SK-N-SH treated with all-trans-retinoic acid at 6 μM for 48 hours (cell line): ENCODE data around the gene ANKMY2.
A peak's percentile ranks its signal among the peaks of the same experiment; 100 is the strongest.

Experiments used
- ATAC-seq: fragments of 200-7000 bp; cut with Tn5 transposase; 3 replicates; pipeline ENCODE4 v1.9.1; 2020; ENCODE audit warnings: mild to moderate bottlenecking, moderate library complexity
- ARNTL ChIP-seq: fragments of 450-650 bp; formaldehyde crosslinking; IDR thresholded peaks from 2 replicates; pipeline ENCODE4 v1.5.0; 2020; ENCODE audit warnings: low read depth, mild to moderate bottlenecking, moderate library complexity, borderline replicate concordance
- BACH2 ChIP-seq: fragments of 250-450 bp; sonication (Bioruptor Pico); IDR thresholded peaks from 2 replicates; pipeline ENCODE4 v1.9.0; 2021; ENCODE audit warnings: mild to moderate bottlenecking, borderline replicate concordance
- CREB5 ChIP-seq: fragments of 250-450 bp; sonication (Bioruptor Pico); IDR thresholded peaks from 2 replicates; pipeline ENCODE4 v1.5.1; 2020; ENCODE audit warnings: low read depth, mild to moderate bottlenecking, moderate library complexity
- CSDC2 ChIP-seq: fragments of 250-450 bp; sonication (Bioruptor Pico); IDR thresholded peaks from 2 replicates; pipeline ENCODE4 v1.5.0; 2020; ENCODE audit warnings: mild to moderate bottlenecking, moderate library complexity
- CSRNP3 ChIP-seq: fragments of 250-450 bp; sonication (Bioruptor Pico); IDR thresholded peaks from 2 replicates; pipeline ENCODE4 v1.5.1; 2021; ENCODE audit warnings: mild to moderate bottlenecking, moderate library complexity
- GLIS3 ChIP-seq: fragments of 250-450 bp; sonication (Bioruptor Pico); IDR thresholded peaks from 2 replicates; pipeline ENCODE4 v1.5.0; 2020; ENCODE audit warnings: mild to moderate bottlenecking, moderate library complexity
- ISL1 ChIP-seq: fragments of 250-450 bp; sonication (Bioruptor Pico); IDR thresholded peaks from 2 replicates; pipeline ENCODE4 v2.1.2; 2022; ENCODE audit warnings: mild to moderate bottlenecking, moderate library complexity
- OSR1 ChIP-seq: fragments of 250-450 bp; sonication (Bioruptor Pico); IDR thresholded peaks from 2 replicates; pipeline ENCODE4 v1.8.0; 2022; ENCODE audit warnings: moderate library complexity, mild to moderate bottlenecking, inconsistent platforms
- PATZ1 ChIP-seq: fragments of 250-450 bp; sonication (Bioruptor Pico); IDR thresholded peaks from 2 replicates; pipeline ENCODE4 v1.8.0; 2020; ENCODE audit warnings: mild to moderate bottlenecking, moderate library complexity, borderline replicate concordance
- POU6F1 ChIP-seq: fragments of 250-450 bp; sonication (Bioruptor Pico); IDR thresholded peaks from 2 replicates; pipeline ENCODE4 v1.8.0; 2021; ENCODE audit warnings: low read depth, mild to moderate bottlenecking, moderate library complexity, borderline replicate concordance
- PPARA ChIP-seq: fragments of 250-450 bp; sonication (Bioruptor Pico); IDR thresholded peaks from 2 replicates; pipeline ENCODE4 v1.5.0; 2020; ENCODE audit warnings: mild to moderate bottlenecking, borderline replicate concordance
- RARB ChIP-seq: fragments of 250-450 bp; sonication (Bioruptor Pico); IDR thresholded peaks from 2 replicates; pipeline ENCODE4 v1.8.0; 2021; ENCODE audit warnings: mild to moderate bottlenecking, moderate library complexity
- SNAI2 ChIP-seq: fragments of 250-450 bp; sonication (Bioruptor Pico); IDR thresholded peaks from 2 replicates; pipeline ENCODE4 v1.5.0; 2020; ENCODE audit warnings: mild to moderate bottlenecking, moderate library complexity
- TCF4 ChIP-seq: fragments of 250-450 bp; sonication (Bioruptor Pico); IDR thresholded peaks from 2 replicates; pipeline ENCODE4 v1.8.0; 2021; ENCODE audit warnings: mild to moderate bottlenecking, moderate library complexity, borderline replicate concordance
- TSHZ2 ChIP-seq: fragments of 250-450 bp; sonication (Bioruptor Pico); IDR thresholded peaks from 2 replicates; pipeline ENCODE4 v1.5.0; 2020; ENCODE audit warnings: mild to moderate bottlenecking, moderate library complexity
- ZC3H10 ChIP-seq: fragments of 250-450 bp; sonication (Bioruptor Pico); IDR thresholded peaks from 2 replicates; pipeline ENCODE4 v1.5.1; 2021; ENCODE audit warnings: mild to moderate bottlenecking, moderate library complexity
- ZFP3 ChIP-seq: fragments of 250-450 bp; sonication (Bioruptor Pico); IDR thresholded peaks from 2 replicates; pipeline ENCODE4 v1.5.0; 2020; ENCODE audit warnings: mild to moderate bottlenecking, moderate library complexity
- ZFP30 ChIP-seq: fragments of 450-650 bp; formaldehyde crosslinking; IDR thresholded peaks from 2 replicates; pipeline ENCODE4 v1.5.0; 2022; ENCODE audit warnings: mild to moderate bottlenecking, moderate library complexity
- ZNF565 ChIP-seq: fragments of 450-650 bp; formaldehyde crosslinking; conservative IDR thresholded peaks from 2 replicates; pipeline ENCODE4 v1.5.0; 2020; ENCODE audit warnings: low read depth, mild to moderate bottlenecking, moderate library complexity
- ZNF70 ChIP-seq: fragments of 450-650 bp; formaldehyde crosslinking; IDR thresholded peaks from 2 replicates; pipeline ENCODE4 v1.5.0; 2020; ENCODE audit warnings: mild to moderate bottlenecking, moderate library complexity
- ZNF8 ChIP-seq: fragments of 450-650 bp; formaldehyde crosslinking; IDR thresholded peaks from 2 replicates; pipeline ENCODE4 v1.5.0; 2020; ENCODE audit warnings: mild to moderate bottlenecking, moderate library complexity

ANKMY2 gene

GRCh38 chr7:16668978-16669377 lies 23.4 kb upstream of the ANKMY2 start (continued):
- TF ChIP-seq POU6F1 (CRISPR knock-in tag) (no peak), SNAI2 (CRISPR knock-in tag) (no peak)

GRCh38 chr7:16668049-16668858 lies 22.7 kb upstream of the ANKMY2 start:
- TF ChIP-seq RARB (CRISPR knock-in tag) (no peak), ZNF565 (CRISPR knock-in tag) (no peak), TCF4 (CRISPR knock-in tag) (no peak; the same call in 1 of the 2 replicates), SNAI2 (CRISPR knock-in tag) (peak; percentile 82), ARNTL (CRISPR knock-in tag) (peak; percentile 34; the same call in 1 of the 2 replicates), ISL1 (CRISPR knock-in tag) (peak; percentile 83), ZFP30 (CRISPR knock-in tag) (no peak), BACH2 (CRISPR knock-in tag) (no peak), PPARA (CRISPR knock-in tag) (no peak), ZC3H10 (CRISPR knock-in tag) (peak; percentile 19; the same call in 1 of the 2 replicates), PATZ1 (0 out of 2 replicates have a peak, but pooled peaks have one; percentile 14), GLIS3 (CRISPR knock-in tag) (peak; percentile 64; the same call in 1 of the 2 replicates), CREB5 (no peak), OSR1 (CRISPR knock-in tag) (no peak), ZFP3 (CRISPR knock-in tag) (0 out of 2 replicates have a peak, but pooled peaks have one; percentile 62), CSDC2 (CRISPR knock-in tag) (peak; percentile 97), ZNF70 (CRISPR knock-in tag) (no peak), CSRNP3 (CRISPR knock-in tag) (no peak), ZNF8 (CRISPR knock-in tag) (no peak), TSHZ2 (peak; percentile 84; the same call in 1 of the 2 replicates), POU6F1 (CRISPR knock-in tag) (peak; percentile 70; the same call in 1 of the 2 replicates)
- TF ChIP-seq, all 23 proteins: peak for 10
- peak; percentile 97 for ATAC-seq
